ENCODE data around the gene AOX1. TPM values are rescaled to one million over a fixed set of nuclear protein-coding genes. Genes with fewer than 3 reads are reported as not detected.
A peak's percentile ranks its signal among the peaks of the same experiment; 100 is the strongest.
"Not testable (repeated sequence)": the region's sequence is repeated elsewhere in the genome, so short reads cannot be mapped to it uniquely, and the experiment has no call there.

The AOX1 gene
- polyA plus RNA-seq, 3 donors = 2.1 to 2.8 (median 2.3) TPM

DNA sequence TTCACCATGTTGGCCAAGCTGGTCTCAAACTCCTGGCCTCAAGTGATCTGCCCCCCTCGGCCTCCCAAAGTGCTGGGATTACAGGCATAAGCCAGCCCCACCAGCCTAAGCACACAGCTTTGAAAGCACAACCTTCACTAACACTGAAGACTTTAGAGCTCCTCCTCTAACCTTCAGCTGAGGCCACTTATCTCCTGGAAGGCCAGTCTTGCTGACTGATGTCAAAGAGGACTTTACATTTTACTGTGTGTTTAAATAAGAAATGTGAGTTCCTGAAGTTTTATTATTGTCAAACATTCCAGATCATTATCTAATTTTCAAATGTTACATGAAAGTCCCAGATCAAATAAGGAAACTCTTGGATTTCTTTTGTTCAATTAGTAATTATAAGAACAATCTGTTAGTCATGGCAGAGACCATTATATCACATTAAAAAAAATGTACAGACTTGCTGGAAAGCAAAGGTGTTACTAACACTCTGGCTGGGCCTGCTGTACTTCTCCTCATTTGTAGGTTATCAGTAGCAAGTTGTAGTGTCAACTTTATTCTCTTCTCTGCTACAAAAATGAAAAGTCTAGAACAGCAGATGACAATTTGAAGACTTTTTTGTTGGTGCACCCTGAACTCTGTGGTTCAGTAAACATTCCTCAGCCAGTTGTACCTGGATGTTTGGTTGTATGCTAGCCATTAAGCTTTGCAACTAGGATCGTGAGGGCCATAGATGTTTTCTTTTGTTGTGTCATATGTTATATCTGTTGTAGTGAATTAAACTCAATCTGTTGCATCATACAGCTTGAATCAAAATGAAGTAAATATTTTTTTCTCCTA, 80.0 kb downstream of the AOX1 start:
- no peak for DNase-seq

DNA sequence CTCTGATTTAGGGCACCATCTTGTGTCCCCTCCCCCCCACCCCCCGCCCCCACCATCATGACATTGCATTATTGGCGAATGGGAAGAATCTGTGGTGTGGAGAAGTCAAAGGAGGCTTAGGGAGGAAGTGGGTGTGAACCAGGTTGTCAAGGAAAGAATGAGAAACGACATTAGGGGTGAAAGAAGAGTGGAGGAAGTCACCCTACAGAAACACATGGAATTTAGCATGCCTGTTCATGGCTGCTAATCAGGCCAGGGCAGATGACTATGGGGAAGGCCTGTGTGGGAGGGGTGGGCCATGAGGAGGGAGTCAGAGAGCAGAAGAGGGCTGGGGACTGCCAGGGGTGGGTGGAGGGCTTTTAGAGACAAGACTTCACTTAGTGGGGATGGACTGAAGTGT, 81.6 kb downstream of the AOX1 start:
- DNase-seq = no peak

- DNase-seq = no peak
Observed at GRCh38 chr2:200668478-200668877, 82.7 kb downstream of the AOX1 start.

DNA sequence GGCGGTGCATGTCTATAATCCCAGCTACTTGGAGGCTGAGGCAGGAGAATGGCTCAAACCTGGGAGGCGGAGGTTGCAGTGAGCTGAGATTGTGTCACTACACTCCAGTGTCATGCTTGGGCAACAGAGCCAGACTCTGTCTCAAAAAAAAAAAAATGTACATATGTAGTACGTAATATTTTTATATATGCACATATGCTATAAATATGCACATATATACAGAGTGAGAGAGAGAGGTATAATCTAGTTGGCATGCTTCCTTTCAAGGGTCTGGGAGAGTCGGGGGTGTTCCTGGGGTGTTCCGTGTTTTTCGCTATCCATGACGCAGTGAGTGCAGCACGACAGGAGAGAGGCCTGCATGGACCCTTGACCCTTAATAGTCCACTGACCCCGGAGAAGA, 83.5 kb downstream of the AOX1 start:
- no peak for DNase-seq

DNA sequence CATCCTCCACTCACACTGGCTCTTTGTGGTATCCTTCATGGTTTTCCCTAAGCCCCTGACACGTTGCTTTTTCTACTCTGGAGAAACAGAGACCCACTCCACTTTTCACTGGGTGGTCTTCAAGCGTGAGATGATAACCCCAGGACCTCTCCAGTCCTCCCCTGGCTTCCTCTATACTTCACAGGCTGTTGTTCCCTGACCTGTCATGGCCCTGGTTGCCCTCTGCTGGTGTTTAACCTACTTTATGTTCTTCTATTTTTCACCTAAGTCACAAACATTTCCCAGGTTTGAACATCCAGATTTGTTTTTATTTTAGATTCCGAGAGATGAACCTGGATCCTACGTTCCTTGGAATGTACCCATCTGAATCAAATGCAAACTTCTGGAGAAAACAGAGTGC, 84.5 kb downstream of the AOX1 start:
- no peak for DNase-seq

- DNase-seq = no peak
Observed at GRCh38 chr2:200670751-200671150, 84.9 kb downstream of the AOX1 start.

- DNase-seq = no peak
Observed at GRCh38 chr2:200673191-200673590, 87.4 kb downstream of the AOX1 start.

DNA sequence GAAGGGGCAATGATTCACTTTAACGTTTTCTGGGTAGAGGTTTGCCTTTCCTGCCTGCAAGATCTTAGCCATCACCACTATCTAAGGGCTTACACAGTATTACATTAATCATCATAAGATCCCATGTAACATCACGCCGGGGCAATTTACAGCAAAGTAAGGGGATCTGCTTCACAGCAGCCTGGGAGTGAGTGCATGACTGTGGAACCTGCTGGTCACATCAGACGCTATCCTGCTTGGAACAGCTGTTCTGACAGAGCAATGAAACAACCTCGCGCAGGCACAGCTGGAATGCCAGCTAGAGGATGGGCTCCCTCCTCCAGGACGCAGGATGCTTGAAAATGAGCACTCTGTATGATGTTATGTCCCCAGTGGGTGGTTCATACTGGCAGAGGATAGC, 89.0 kb downstream of the AOX1 start:
- DNase-seq = no peak

DNA sequence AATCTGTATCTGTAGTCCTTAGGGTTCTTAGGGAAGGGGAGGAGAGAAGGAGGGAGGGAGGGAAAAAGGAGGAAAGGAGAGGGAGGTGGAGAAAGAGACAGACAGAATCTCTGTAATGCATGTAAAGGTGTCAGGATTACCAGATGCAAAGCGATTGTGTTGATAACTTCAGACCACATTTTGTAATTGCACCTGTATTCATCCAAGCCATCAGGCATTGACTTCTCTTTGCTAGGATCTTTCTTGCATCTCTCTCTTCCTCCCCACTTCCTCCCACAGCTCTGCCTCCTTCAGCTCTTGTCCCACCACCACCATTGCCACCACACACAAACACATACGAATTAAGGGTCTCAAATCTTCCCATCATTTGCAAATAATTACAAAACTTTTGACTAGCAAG, 91.4 kb downstream of the AOX1 start:
- DNase-seq = no peak

- DNase-seq = peak; percentile 28
Observed at GRCh38 chr2:200677721-200678532, 92.1 kb downstream of the AOX1 start.

DNA sequence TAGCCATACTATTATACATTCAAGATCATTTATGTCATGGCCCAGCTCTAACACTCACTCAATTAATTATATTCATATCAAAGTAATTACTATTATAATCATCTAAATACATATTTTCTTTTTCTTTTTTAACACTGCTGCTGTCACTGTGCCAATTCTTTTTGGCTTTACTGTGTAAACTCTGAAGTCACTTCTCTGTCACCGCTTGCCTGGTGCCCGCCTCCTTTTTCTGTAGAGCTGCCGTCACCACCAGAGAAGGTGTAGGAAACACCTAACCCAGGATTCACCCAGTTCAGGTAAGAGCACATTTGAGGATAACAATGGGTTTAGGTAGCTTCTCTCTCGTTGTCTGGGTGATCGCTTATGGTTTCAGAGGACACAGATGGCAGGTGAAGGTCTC, 93.3 kb downstream of the AOX1 start:
- DNase-seq = no peak

DNA sequence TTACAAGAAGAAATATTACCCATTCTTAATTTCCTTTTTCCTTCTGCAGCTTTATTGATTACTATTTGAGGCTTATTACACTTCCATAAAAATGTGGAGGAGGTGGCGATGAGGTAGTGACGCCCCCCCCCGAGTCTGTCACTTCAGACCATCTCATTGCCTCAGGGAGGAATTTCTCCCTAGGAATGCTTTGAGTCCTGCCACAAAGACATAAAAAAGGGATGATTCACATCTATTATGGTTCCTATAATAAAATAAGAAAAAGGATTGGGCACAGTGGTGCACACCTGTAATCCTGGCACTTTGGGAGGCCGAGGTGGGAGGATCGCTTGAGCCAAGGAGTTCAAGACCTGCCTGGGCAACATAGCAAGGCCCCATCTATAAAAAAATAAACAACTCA, 93.7 kb downstream of the AOX1 start:
- no peak for DNase-seq

- no peak for DNase-seq
Observed at GRCh38 chr2:200681697-200682096, 95.9 kb downstream of the AOX1 start.

DNA sequence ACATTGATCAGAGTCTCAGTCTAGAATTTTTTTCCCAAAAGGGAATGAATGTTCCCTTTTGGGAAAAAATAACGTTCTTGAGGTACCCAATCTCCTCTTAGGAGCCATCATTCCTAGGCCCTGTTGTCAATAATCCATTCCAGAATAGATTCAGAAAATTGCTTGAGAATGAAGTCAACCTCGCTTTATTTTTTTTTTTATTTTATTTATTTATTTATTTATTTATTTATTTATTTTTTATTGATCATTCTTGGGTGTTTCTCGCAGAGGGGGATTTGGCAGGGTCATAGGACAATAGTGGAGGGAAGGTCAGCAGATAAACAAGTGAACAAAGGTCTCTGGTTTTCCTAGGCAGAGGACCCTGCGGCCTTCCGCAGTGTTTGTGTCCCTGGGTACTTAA, 96.6 kb downstream of the AOX1 start:
- DNase-seq = not testable (repeated sequence)

DNA sequence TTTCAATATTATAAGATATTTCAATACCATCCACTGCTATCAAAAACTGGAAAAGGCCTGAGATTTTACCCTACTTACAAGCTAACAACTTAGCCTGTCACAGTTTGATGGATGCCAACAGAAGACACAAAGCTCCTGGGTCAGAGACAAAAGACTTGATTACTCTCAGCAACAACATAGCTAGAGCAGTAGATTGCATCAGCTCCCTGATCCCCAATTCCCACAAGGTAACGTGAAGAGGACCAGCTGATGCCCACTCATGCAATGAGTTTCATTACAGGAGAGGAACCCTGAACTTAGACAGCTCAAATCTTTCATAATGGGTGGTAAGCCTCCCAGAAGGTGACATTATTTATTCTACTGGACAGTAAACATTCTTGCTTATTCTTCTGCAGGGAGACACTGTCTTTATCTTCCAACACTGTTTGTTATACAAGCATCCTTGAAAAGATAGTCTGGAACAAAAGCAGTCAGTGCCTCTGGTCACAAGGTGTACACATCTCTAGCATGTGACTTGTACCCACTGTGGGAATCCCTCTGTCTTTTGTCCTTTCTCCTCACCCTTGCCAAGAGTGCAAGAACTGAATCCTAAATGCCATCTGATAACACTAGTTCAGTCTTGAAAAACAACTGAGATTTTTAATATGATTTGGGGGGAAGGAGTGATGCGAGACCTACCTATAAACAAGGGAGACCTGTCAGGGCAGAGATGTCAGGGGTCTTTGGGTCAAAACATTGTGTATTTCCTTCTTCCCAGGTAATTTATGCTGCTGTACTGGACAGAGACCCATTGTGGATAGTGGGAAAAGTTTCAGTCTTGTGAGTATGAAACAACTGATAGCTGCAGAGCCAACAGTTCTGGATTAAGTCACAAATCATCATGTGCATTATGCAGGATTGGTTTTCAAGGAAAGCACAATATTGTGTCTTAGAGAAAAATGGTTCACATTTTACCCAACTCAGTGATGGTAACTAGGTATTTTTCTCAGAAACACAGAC, 102.4 kb downstream of the AOX1 start:
- no peak for DNase-seq

GRCh38 chr2:200689115-200689514, 103.3 kb downstream of the AOX1 start:
- no peak for DNase-seq

DNA sequence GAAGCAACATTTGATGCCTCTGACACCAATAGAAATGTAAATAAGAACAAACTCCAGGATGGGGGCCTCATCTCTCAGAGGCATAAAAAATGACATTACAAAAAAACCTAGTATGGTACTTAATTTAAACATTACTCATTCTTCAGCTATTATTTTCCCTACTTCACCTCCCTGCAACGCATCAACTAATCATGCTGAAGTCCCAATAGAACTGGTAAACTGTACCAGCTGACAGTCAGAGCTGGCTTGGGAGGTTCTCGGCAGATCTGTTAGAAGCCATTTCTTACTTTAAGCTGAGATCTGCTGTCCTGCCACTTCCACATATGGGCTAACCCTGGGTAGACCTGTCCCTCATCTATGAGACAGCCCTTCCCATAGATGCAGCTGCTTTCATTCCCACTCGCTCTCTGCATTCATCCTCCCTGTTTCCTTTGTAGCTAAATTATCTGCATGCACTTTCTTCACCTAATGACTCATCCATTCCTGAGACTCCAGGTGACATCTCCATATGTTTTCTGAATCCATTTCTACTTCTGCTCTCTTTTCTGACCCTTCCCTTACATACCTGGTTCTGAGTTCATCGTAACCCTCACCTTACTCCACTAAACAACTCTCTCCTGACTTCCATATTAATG, 108.1 kb downstream of the AOX1 start:
- DNase-seq = no peak

DNA sequence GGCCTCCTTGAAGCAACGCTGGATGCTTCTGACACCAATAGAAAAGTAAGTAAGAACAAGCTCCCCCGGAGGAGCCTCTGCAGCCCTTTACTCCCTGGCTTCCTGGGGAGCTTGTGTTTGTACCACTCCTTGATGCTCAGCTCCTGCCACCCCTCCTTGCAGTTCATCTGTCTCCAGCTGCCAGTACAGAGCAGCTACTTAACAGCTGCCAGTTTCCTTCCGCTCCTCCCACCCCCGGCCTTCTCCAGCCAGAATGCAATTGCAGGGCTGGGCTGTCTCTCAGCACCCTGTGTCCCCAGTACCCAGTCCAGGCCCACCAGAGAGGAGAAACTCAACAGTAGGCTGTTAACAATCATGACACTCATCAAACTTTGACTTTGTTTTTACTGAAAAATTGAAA, 109.4 kb downstream of the AOX1 start:
- DNase-seq = no peak

GRCh38 chr2:200695601-200696000, 109.8 kb downstream of the AOX1 start:
- no peak for DNase-seq

DNA sequence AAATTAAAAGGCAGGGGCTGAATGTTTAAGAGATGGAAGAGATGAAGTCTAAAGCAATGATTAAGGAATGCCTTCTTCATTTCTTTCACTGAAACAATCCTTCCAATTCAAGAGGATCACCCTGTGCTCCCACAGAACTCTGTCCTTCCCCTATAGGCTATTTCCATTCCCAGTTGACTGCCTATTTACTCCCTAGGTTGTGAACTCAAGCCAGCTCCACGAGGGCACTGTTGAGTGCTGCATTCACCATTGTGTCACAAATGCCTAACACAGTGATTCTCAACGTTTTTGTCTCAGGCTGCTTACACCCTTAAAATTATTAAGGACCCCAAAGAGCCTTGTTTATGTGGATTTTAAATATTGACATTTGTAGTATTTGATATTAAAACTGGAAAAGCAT, 112.4 kb downstream of the AOX1 start:
- no peak for DNase-seq

GRCh38 chr2:200699310-200699709, 113.5 kb downstream of the AOX1 start:
- no peak for DNase-seq

GRCh38 chr2:200700856-200701255, 115.0 kb downstream of the AOX1 start:
- no peak for DNase-seq
